HL-60 (cell line): Measurements from ENCODE around the gene RBM26.

Source experiments
- DNase-seq, 2 experiments: peaks; one replicate each; pipeline ENCODE4 v3.0.0-alpha.2; 2010 to 2020; ENCODE audit warnings: low read depth in 1 of 2, low spot score in 1 of 2
- H3K27ac ChIP-seq: fragments of 250-450 bp; sonication (Bioruptor Pico); replicated peaks from 2 replicates; pipeline ENCODE4 v1.5.1; 2020; ENCODE audit warnings: mild to moderate bottlenecking, moderate library complexity
- H3K27me3 ChIP-seq: fragments of 250-450 bp; sonication (Bioruptor Pico); 2 replicates; pipeline ENCODE4 v1.5.1; 2021; ENCODE audit warnings: mild to moderate bottlenecking, moderate library complexity; ENCODE audit not compliant: insufficient read depth, poor library complexity, severe bottlenecking
- H3K4me3 ChIP-seq: replicated peaks from 2 replicates; pipeline ENCODE4 v1.5.1; 2011; ENCODE audit warnings: mild to moderate bottlenecking, control low read depth, low read length; ENCODE audit not compliant: insufficient read depth
- GABPA ChIP-seq: IDR thresholded peaks from 2 replicates; pipeline ENCODE4 v1.6.1; 2012; ENCODE audit warnings: low read depth
- POLR2AphosphoS5 ChIP-seq: IDR thresholded peaks from 2 replicates; pipeline ENCODE4 v1.6.1; 2012; ENCODE audit warnings: low read depth
- SPI1 ChIP-seq: IDR thresholded peaks from 2 replicates; pipeline ENCODE4 v1.6.1; 2012; ENCODE audit warnings: low read depth, mild to moderate bottlenecking, borderline replicate concordance
- TF ChIP-seq, protein P1 (sequence below): IDR thresholded peaks from 2 replicates; pipeline ENCODE4 v1.6.1; 2012; ENCODE audit warnings: low read depth; ENCODE audit not compliant: insufficient replicate concordance
- TF ChIP-seq, protein P2 (sequence below): IDR thresholded peaks from one replicate; pipeline ENCODE4 v1.5.1; 2011; ENCODE audit warnings: low read length, control low read depth, inconsistent platforms; ENCODE audit not compliant: insufficient read depth

RBM26 gene

GRCh38 chr13:79405501-79405830 lies 589 bp downstream of the RBM26 start:
- peak overlapping the region; percentile 76 for H3K4me3 ChIP-seq
- TF ChIP-seq POLR2AphosphoS5: 0 out of 2 replicates have a peak, but pooled peaks have one; percentile 9
- TF ChIP-seq GABPA: no peak
- TF ChIP-seq SPI1: no peak
- TF ChIP-seq, protein P1, sequence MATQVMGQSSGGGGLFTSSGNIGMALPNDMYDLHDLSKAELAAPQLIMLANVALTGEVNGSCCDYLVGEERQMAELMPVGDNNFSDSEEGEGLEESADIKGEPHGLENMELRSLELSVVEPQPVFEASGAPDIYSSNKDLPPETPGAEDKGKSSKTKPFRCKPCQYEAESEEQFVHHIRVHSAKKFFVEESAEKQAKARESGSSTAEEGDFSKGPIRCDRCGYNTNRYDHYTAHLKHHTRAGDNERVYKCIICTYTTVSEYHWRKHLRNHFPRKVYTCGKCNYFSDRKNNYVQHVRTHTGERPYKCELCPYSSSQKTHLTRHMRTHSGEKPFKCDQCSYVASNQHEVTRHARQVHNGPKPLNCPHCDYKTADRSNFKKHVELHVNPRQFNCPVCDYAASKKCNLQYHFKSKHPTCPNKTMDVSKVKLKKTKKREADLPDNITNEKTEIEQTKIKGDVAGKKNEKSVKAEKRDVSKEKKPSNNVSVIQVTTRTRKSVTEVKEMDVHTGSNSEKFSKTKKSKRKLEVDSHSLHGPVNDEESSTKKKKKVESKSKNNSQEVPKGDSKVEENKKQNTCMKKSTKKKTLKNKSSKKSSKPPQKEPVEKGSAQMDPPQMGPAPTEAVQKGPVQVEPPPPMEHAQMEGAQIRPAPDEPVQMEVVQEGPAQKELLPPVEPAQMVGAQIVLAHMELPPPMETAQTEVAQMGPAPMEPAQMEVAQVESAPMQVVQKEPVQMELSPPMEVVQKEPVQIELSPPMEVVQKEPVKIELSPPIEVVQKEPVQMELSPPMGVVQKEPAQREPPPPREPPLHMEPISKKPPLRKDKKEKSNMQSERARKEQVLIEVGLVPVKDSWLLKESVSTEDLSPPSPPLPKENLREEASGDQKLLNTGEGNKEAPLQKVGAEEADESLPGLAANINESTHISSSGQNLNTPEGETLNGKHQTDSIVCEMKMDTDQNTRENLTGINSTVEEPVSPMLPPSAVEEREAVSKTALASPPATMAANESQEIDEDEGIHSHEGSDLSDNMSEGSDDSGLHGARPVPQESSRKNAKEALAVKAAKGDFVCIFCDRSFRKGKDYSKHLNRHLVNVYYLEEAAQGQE: no peak
- TF ChIP-seq, protein P2, sequence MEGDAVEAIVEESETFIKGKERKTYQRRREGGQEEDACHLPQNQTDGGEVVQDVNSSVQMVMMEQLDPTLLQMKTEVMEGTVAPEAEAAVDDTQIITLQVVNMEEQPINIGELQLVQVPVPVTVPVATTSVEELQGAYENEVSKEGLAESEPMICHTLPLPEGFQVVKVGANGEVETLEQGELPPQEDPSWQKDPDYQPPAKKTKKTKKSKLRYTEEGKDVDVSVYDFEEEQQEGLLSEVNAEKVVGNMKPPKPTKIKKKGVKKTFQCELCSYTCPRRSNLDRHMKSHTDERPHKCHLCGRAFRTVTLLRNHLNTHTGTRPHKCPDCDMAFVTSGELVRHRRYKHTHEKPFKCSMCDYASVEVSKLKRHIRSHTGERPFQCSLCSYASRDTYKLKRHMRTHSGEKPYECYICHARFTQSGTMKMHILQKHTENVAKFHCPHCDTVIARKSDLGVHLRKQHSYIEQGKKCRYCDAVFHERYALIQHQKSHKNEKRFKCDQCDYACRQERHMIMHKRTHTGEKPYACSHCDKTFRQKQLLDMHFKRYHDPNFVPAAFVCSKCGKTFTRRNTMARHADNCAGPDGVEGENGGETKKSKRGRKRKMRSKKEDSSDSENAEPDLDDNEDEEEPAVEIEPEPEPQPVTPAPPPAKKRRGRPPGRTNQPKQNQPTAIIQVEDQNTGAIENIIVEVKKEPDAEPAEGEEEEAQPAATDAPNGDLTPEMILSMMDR: no peak
- peak overlapping the region; percentile 99 for H3K27ac ChIP-seq
- no peaks in the 10 kb centered on the region for H3K27me3 ChIP-seq
- peak in 1 of 2 experiments; percentile 36 for DNase-seq

DNA sequence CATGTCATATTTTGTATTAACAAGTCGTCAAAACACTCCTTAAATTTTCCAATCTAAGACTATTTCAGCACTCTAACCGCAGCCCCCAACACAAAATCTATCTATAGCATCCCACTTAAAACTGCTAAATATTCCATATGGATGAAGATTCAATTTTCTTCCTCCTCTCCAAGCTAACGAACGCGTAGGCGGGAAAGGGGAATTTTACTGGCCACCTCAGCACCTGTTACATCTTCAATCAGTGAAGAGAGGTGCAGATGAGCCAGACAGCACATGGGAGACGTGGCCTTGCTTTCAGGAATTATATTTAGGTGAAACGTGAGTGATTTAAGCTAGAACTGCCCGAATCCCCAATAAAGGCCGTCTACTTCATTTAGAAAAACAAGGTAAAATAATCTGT lies 1.1 kb downstream of the RBM26 start:
- Histone ChIP-seq H3K27ac (peak overlapping the region; percentile 99), H3K4me3 (peak overlapping the region; percentile 76), H3K27me3 (no peaks in the 10 kb centered on the region)
- no peak for TF ChIP-seq GABPA
- TF ChIP-seq, protein P2: no peak
- no peak for TF ChIP-seq POLR2AphosphoS5
- TF ChIP-seq, protein P1: no peak
- no peak for TF ChIP-seq SPI1
- DNase-seq: no peak

DNA sequence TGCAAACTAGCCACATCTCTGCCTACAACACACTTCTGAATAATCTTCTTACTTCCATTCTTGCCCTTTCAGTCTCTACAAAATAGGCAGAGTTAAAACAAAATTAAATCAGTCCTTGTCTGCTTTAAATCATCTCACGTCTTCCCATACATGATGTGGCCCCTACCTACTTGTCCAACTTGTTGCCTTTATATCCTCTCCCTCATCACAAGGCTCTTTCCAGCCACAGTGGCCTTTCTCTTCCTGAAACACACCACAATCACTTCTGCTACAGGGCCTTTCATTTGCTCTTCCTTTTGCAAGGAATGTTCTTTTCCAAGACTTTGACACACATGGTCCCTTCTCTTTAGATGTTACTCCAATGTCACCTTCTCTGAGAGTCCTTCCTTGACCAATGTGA lies 1.7 kb downstream of the RBM26 start:
- H3K27ac ChIP-seq: peak overlapping the region; percentile 99
- TF ChIP-seq, protein P2: no peak
- TF ChIP-seq, protein P1: no peak
- TF ChIP-seq POLR2AphosphoS5 (no peak), GABPA (no peak), SPI1 (no peak)
- peak overlapping the region; percentile 76 for H3K4me3 ChIP-seq
- peak in 1 of 2 experiments; percentile 25 for DNase-seq
- H3K27me3 ChIP-seq: no peaks in the 10 kb centered on the region
